DND-41 (cell line): Measurements from ENCODE around the gene TMEM204.

ENCODE experiments used
- EZH2 ChIP-seq: IDR thresholded peaks from 3 replicates; pipeline ENCODE4 v1.6.1; 2012; ENCODE audit warnings: borderline replicate concordance, low read depth, mild to moderate bottlenecking, moderate library complexity, low read length, inconsistent platforms; ENCODE audit not compliant: severe bottlenecking
- TF ChIP-seq, protein P1 (sequence below): IDR thresholded peaks from 2 replicates; pipeline ENCODE4 v1.5.1; 2012; ENCODE audit warnings: borderline replicate concordance, low read length, moderate library complexity, mild to moderate bottlenecking; ENCODE audit not compliant: poor library complexity, severe bottlenecking; ENCODE audit errors: extremely low read depth

- TF ChIP-seq, protein P1, sequence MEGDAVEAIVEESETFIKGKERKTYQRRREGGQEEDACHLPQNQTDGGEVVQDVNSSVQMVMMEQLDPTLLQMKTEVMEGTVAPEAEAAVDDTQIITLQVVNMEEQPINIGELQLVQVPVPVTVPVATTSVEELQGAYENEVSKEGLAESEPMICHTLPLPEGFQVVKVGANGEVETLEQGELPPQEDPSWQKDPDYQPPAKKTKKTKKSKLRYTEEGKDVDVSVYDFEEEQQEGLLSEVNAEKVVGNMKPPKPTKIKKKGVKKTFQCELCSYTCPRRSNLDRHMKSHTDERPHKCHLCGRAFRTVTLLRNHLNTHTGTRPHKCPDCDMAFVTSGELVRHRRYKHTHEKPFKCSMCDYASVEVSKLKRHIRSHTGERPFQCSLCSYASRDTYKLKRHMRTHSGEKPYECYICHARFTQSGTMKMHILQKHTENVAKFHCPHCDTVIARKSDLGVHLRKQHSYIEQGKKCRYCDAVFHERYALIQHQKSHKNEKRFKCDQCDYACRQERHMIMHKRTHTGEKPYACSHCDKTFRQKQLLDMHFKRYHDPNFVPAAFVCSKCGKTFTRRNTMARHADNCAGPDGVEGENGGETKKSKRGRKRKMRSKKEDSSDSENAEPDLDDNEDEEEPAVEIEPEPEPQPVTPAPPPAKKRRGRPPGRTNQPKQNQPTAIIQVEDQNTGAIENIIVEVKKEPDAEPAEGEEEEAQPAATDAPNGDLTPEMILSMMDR: no peak
- TF ChIP-seq EZH2: no peak
Measured at GRCh38 chr16:1501630-1502029, 31.8 kb upstream of the TMEM204 start.
